Activated CD4-positive, alpha-beta T cell treated with anti-CD3 and anti-CD28 coated beads, Interleukin-2, Interleukin-4, amounts not matched to agents 100 ng/mL and 50 ng/mL, durations not matched to agents 16 hours and 8 hours (primary cell): ENCODE results near the gene GAS2.

Experiments used
- DNase-seq: peaks from one replicate; pipeline ENCODE4 v3.0.0-alpha.2; 2020; ENCODE audit warnings: low spot score

Gene GAS2

GRCh38 chr11:22674470-22675439, 8.3 kb downstream of the GAS2 start:
- DNase-seq: no peak

- DNase-seq: no peak
Observed at GRCh38 chr11:22677153-22677903, 10.9 kb downstream of the GAS2 start.

- DNase-seq: no peak
Observed at GRCh38 chr11:22680628-22681027, 14.2 kb downstream of the GAS2 start.

GRCh38 chr11:22681281-22681812, 14.9 kb downstream of the GAS2 start:
- no peak for DNase-seq

- no peak for DNase-seq
Observed at GRCh38 chr11:22684082-22684481, 17.7 kb downstream of the GAS2 start.

- DNase-seq: no peak
Observed at GRCh38 chr11:22685111-22685510, 18.7 kb downstream of the GAS2 start.

- no peak for DNase-seq
Observed at GRCh38 chr11:22688914-22689313, 22.5 kb downstream of the GAS2 start.

GRCh38 chr11:22690257-22690656, 23.8 kb downstream of the GAS2 start:
- no peak for DNase-seq

- DNase-seq: no peak
Observed at GRCh38 chr11:22690871-22691270, 24.5 kb downstream of the GAS2 start.

GRCh38 chr11:22699388-22699787, 33.0 kb downstream of the GAS2 start:
- no peak for DNase-seq

- no peak for DNase-seq
Observed at GRCh38 chr11:22702031-22702430, 35.6 kb downstream of the GAS2 start.

- DNase-seq: peak; percentile 40
Observed at GRCh38 chr11:22703040-22703439, 36.6 kb downstream of the GAS2 start.

GRCh38 chr11:22703591-22703990, 37.2 kb downstream of the GAS2 start:
- no peak for DNase-seq

- DNase-seq: no peak
Observed at GRCh38 chr11:22707119-22707899, 40.9 kb downstream of the GAS2 start.

- no peak for DNase-seq
Observed at GRCh38 chr11:22711071-22711770, 44.8 kb downstream of the GAS2 start.

GRCh38 chr11:22711880-22712279, 45.5 kb downstream of the GAS2 start:
- DNase-seq: no peak

- DNase-seq: no peak
Observed at GRCh38 chr11:22713336-22713735, 46.9 kb downstream of the GAS2 start.

- no peak for DNase-seq
Observed at GRCh38 chr11:22715971-22716370, 49.6 kb downstream of the GAS2 start.

- no peak for DNase-seq
Observed at GRCh38 chr11:22720457-22720856, 54.0 kb downstream of the GAS2 start.

- no peak for DNase-seq
Observed at GRCh38 chr11:22723274-22723673, 56.9 kb downstream of the GAS2 start.

- no peak for DNase-seq
Observed at GRCh38 chr11:22725079-22725478, 58.7 kb downstream of the GAS2 start.
